Mucosa of rectum (tissue), 2 donors: ENCODE data around the gene HRAS.
A peak's percentile ranks its signal among the peaks of the same experiment; 100 is the strongest.

Experiments used
- H3K27ac ChIP-seq, 2 donors: one replicate each; pipeline ENCODE4 v1.7.0; 2013; ENCODE audit warnings: inconsistent platforms in 2 of 2, low read depth in 2 of 2, low read length in 2 of 2
- H3K27me3 ChIP-seq, 2 donors: one replicate each; pipeline ENCODE4 v1.7.0; 2013; ENCODE audit warnings: low read length in 2 of 2; ENCODE audit not compliant: control insufficient read depth in 2 of 2, insufficient read depth in 2 of 2
- H3K36me3 ChIP-seq, 2 donors: one replicate each; pipeline ENCODE4 v1.7.0; 2013; ENCODE audit warnings: low read length in 2 of 2; ENCODE audit not compliant: control insufficient read depth in 2 of 2, insufficient read depth in 2 of 2
- H3K4me1 ChIP-seq, 2 donors: one replicate each; pipeline ENCODE4 v1.7.0; 2013; ENCODE audit warnings: low read length in 2 of 2, mild to moderate bottlenecking in 1 of 2; ENCODE audit not compliant: control insufficient read depth in 2 of 2, insufficient read depth in 2 of 2
- H3K4me3 ChIP-seq, 2 donors: one replicate each; pipeline ENCODE4 v1.7.0; 2013; ENCODE audit warnings: low read length in 2 of 2
- H3K9ac ChIP-seq, 2 donors: one replicate each; pipeline ENCODE4 v1.7.0; 2013; ENCODE audit warnings: low read length in 2 of 2, low read depth in 1 of 2, mild to moderate bottlenecking in 1 of 2
- H3K9me3 ChIP-seq, 2 donors: one replicate each; pipeline ENCODE4 v1.7.0; 2013; ENCODE audit warnings: low read length in 2 of 2; ENCODE audit not compliant: control insufficient read depth in 2 of 2
- donor health status: healthy.
- donor health status: Normal muscosa, but diverticular disease.

Gene HRAS

GRCh38 chr11:541433-541885 lies 6.1 kb upstream of the HRAS start:
- Histone ChIP-seq H3K9ac (no peak overlapping the region), H3K9me3 (no peaks in the 10 kb centered on the region), H3K27me3 (no peaks in the 10 kb centered on the region), H3K36me3 (no peaks in the 10 kb centered on the region), H3K4me1 (peaks cover 9 to 17% of the 10 kb centered on the region in 2 donors), H3K27ac (no peak overlapping the region), H3K4me3 (no peak overlapping the region)

- no peaks in the 10 kb centered on the region for H3K36me3 ChIP-seq
- H3K27ac ChIP-seq = no peak overlapping the region
- H3K4me1 ChIP-seq = peaks cover 9 to 21% of the 10 kb centered on the region in 2 donors
- no peak overlapping the region for H3K9ac ChIP-seq
- H3K27me3 ChIP-seq = no peaks in the 10 kb centered on the region
- no peak overlapping the region for H3K4me3 ChIP-seq
- no peaks in the 10 kb centered on the region for H3K9me3 ChIP-seq
These were observed 5.4 kb upstream of the HRAS start for GRCh38 chr11:540583-541432.

GRCh38 chr11:539971-540481 lies 4.7 kb upstream of the HRAS start:
- H3K27ac ChIP-seq = no peak overlapping the region
- H3K27me3 ChIP-seq = no peaks in the 10 kb centered on the region
- H3K4me3 ChIP-seq = no peak overlapping the region
- H3K36me3 ChIP-seq = no peaks in the 10 kb centered on the region
- no peak overlapping the region for H3K9ac ChIP-seq
- peaks cover 9 to 21% of the 10 kb centered on the region in 2 donors for H3K4me1 ChIP-seq
- H3K9me3 ChIP-seq = no peaks in the 10 kb centered on the region

- Histone ChIP-seq H3K27me3 (no peaks in the 10 kb centered on the region), H3K27ac (no peak overlapping the region), H3K36me3 (peaks cover 0 to under 1% of the 10 kb centered on the region in 2 donors), H3K4me3 (no peak overlapping the region), H3K4me1 (peaks cover 19 to 25% of the 10 kb centered on the region in 2 donors), H3K9ac (no peak overlapping the region), H3K9me3 (no peaks in the 10 kb centered on the region)
These were observed 3.2 kb upstream of the HRAS start for GRCh38 chr11:538431-539051.

- H3K9ac ChIP-seq = peak overlapping the region; percentile 60 to 78
- H3K4me3 ChIP-seq = peak overlapping the region; percentile 65 to 70
These were observed 2.5 kb upstream of the HRAS start for GRCh38 chr11:537622-538430.

GRCh38 chr11:536841-537621 lies 1.7 kb upstream of the HRAS start, which contains the start of gene LRRC56:
Gene LRRC56 (plus strand): TSS chr11:537527. CDS start chr11:540685, 3,158 bp downstream.
- peak within 1 kb of the TSS; percentile 85 to 87 for H3K27ac ChIP-seq
- H3K36me3 ChIP-seq = peaks cover 6 to 10% of the 10 kb centered on the region in 2 donors
- peak within 1 kb of the TSS; percentile 65 to 70 for H3K4me3 ChIP-seq
- H3K9me3 ChIP-seq = no peaks in the 10 kb centered on the region
- peaks cover 22 to 28% of the 10 kb centered on the region in 2 donors for H3K4me1 ChIP-seq
- H3K9ac ChIP-seq = peak within 1 kb of the TSS; percentile 60 to 78
- no peaks in the 10 kb centered on the region for H3K27me3 ChIP-seq

More at GRCh38 chr11:537622-538430, 2.5 kb upstream of the HRAS start:
- no peaks in the 10 kb centered on the region for H3K27me3 ChIP-seq
- H3K27ac ChIP-seq = peak overlapping the region; percentile 85 to 87
- peaks cover 22 to 28% of the 10 kb centered on the region in 2 donors for H3K4me1 ChIP-seq
- H3K36me3 ChIP-seq = peaks cover 0 to 5% of the 10 kb centered on the region in 2 donors
- no peaks in the 10 kb centered on the region for H3K9me3 ChIP-seq

GRCh38 chr11:535210-535518 lies 212 bp downstream of the HRAS start:
- H3K4me1 ChIP-seq = peaks cover 22% of the 10 kb centered on the region in 2 donors
- no peaks in the 10 kb centered on the region for H3K9me3 ChIP-seq
- no peaks in the 10 kb centered on the region for H3K27me3 ChIP-seq
- peaks cover 11 to 14% of the 10 kb centered on the region in 2 donors for H3K36me3 ChIP-seq
- no peak overlapping the region for H3K9ac ChIP-seq
- peak overlapping the region in 1 of 2 donors; percentile 67 for H3K27ac ChIP-seq
- peak overlapping the region in 1 of 2 donors; percentile 69 for H3K4me3 ChIP-seq

- Histone ChIP-seq H3K9ac (peak overlapping the region; percentile 70 to 79), H3K9me3 (no peaks in the 10 kb centered on the region), H3K27me3 (no peaks in the 10 kb centered on the region), H3K4me1 (peaks cover 22% of the 10 kb centered on the region in 2 donors), H3K27ac (peak overlapping the region; percentile 39 to 67), H3K36me3 (peaks cover 11 to 14% of the 10 kb centered on the region in 2 donors), H3K4me3 (peak overlapping the region; percentile 69 to 74)
These were observed 773 bp downstream of the HRAS start for GRCh38 chr11:534396-535209.
